Osteoblast (primary cell): ENCODE results near the gene CCDC192. TPM values are rescaled to one million over a fixed set of nuclear protein-coding genes. Genes with fewer than 3 reads are reported as not detected.
"Not testable (repeated sequence)": the region's sequence is repeated elsewhere in the genome, so short reads cannot be mapped to it uniquely, and the experiment has no call there.

ENCODE experiments used
- DNase-seq: peaks from one replicate; pipeline ENCODE4 v3.0.0; 2011; ENCODE audit warnings: low spot score, mixed read lengths; ENCODE audit not compliant: insufficient read length; ENCODE audit errors: missing footprints
- H2AFZ ChIP-seq: 2 replicates; pipeline ENCODE4 v1.6.0; 2011; ENCODE audit warnings: mild to moderate bottlenecking, low read length
- H3K27ac ChIP-seq: 2 replicates; pipeline ENCODE4 v1.5.1; 2011; ENCODE audit warnings: mild to moderate bottlenecking, low read depth, low read length, moderate library complexity
- H3K27me3 ChIP-seq: 2 replicates; pipeline ENCODE4 v1.6.0; 2012; ENCODE audit warnings: mild to moderate bottlenecking, control low read depth, inconsistent platforms, low read length, moderate library complexity; ENCODE audit not compliant: insufficient read depth
- H3K36me3 ChIP-seq: 2 replicates; pipeline ENCODE4 v1.5.1; 2011; ENCODE audit warnings: mild to moderate bottlenecking, low read length, control low read depth, moderate library complexity; ENCODE audit not compliant: insufficient read depth
- H3K4me1 ChIP-seq: 2 replicates; pipeline ENCODE4 v1.5.1; 2011; ENCODE audit warnings: mild to moderate bottlenecking, low read length, control low read depth, moderate library complexity; ENCODE audit not compliant: insufficient read depth
- H3K4me2 ChIP-seq: 2 replicates; pipeline ENCODE4 v1.6.0; 2011; ENCODE audit warnings: mild to moderate bottlenecking, low read length; ENCODE audit not compliant: insufficient read depth
- H3K4me3 ChIP-seq: fragments of 200-600 bp; sonication (generic); 3 replicates; pipeline ENCODE4 v1.5.1; 2012; ENCODE audit warnings: mild to moderate bottlenecking, low read length, inconsistent platforms; ENCODE audit not compliant: insufficient read depth
- H3K79me2 ChIP-seq: 2 replicates; pipeline ENCODE4 v1.6.0; 2012; ENCODE audit warnings: mild to moderate bottlenecking, low read length, control low read depth, inconsistent platforms; ENCODE audit not compliant: insufficient read depth
- H3K9me3 ChIP-seq: 2 replicates; pipeline ENCODE4 v1.5.1; 2011; ENCODE audit warnings: low read depth, low read length, control low read depth
- H4K20me1 ChIP-seq: 2 replicates; pipeline ENCODE4 v1.6.0; 2012; ENCODE audit warnings: mild to moderate bottlenecking, low read length, control low read depth; ENCODE audit not compliant: insufficient read depth
- total RNA-seq: library from RNA; depleted of rRNA; stranded (reverse); fragments of >200 nt; gene quantifications from 2 replicates; pipeline ENCODE4 v1.2.3, GENCODE V29; 2012
- TF ChIP-seq, protein P1 (sequence below): IDR thresholded peaks from 2 replicates; pipeline ENCODE4 v1.5.1; 2011; ENCODE audit warnings: mild to moderate bottlenecking, low read depth, low read length, moderate library complexity; ENCODE audit errors: extremely low read depth

The CCDC192 gene
- total RNA-seq, 1 donor, result not detected

DNA sequence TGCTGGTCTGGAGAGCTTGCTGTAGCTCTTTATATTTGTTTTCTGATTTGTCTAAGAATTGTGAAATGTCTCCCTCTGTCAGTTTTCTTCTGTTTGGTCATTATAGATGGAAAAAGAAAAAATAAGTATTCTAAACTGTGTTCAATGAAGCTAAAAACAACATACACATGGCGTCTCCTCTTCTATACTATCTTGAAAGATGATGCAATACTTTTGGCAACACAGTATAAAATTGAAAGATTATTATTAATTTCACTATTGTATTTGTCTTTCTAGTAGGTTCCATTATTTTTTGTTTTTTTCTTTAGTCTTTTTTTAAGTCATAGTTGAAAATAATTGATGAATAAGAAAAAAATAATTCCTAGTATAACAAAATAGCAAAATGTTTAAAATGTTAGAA, 22.5 kb downstream of the CCDC192 start:
- Histone ChIP-seq H3K4me2 (no peak overlapping the region), H3K27ac (no peak overlapping the region), H3K4me1 (no peaks in the 10 kb centered on the region), H3K4me3 (no peak overlapping the region), H3K36me3 (no peaks in the 10 kb centered on the region), H3K9me3 (no peaks in the 10 kb centered on the region), H3K27me3 (no peaks in the 10 kb centered on the region), H2AFZ (no peak overlapping the region), H3K79me2 (no peaks in the 10 kb centered on the region), H4K20me1 (no peaks in the 10 kb centered on the region)
- TF ChIP-seq, protein P1, sequence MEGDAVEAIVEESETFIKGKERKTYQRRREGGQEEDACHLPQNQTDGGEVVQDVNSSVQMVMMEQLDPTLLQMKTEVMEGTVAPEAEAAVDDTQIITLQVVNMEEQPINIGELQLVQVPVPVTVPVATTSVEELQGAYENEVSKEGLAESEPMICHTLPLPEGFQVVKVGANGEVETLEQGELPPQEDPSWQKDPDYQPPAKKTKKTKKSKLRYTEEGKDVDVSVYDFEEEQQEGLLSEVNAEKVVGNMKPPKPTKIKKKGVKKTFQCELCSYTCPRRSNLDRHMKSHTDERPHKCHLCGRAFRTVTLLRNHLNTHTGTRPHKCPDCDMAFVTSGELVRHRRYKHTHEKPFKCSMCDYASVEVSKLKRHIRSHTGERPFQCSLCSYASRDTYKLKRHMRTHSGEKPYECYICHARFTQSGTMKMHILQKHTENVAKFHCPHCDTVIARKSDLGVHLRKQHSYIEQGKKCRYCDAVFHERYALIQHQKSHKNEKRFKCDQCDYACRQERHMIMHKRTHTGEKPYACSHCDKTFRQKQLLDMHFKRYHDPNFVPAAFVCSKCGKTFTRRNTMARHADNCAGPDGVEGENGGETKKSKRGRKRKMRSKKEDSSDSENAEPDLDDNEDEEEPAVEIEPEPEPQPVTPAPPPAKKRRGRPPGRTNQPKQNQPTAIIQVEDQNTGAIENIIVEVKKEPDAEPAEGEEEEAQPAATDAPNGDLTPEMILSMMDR, result no peak
- DNase-seq, result peak; percentile 3

DNA sequence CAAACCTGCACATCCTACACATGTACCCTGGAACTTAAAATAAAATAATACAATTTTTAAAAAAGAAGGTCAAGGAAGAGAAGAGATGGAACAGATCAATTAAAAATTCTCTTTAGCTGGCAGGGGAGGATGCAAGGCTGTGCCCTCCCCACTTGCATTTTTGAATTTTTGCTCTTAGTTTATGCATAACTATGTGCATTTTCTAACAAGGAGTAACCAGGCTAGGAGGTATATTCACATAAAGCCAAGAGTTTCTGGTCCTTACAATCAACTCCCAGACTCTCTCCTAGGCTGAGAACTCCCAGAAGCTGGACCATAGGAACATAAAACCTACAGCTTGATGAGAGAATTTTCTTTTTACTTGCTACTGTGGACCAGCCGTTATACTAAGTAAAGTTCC, 29.8 kb downstream of the CCDC192 start:
- no peaks in the 10 kb centered on the region for H3K4me1 ChIP-seq
- H3K4me2 ChIP-seq, result no peak overlapping the region
- no peak overlapping the region for H2AFZ ChIP-seq
- no peaks in the 10 kb centered on the region for H3K9me3 ChIP-seq
- no peaks in the 10 kb centered on the region for H3K27me3 ChIP-seq
- no peak overlapping the region for H3K27ac ChIP-seq
- no peaks in the 10 kb centered on the region for H3K79me2 ChIP-seq
- H3K36me3 ChIP-seq, result no peaks in the 10 kb centered on the region
- H3K4me3 ChIP-seq, result no peak overlapping the region
- DNase-seq, result no peak
- TF ChIP-seq, protein P1, result no peak
- no peaks in the 10 kb centered on the region for H4K20me1 ChIP-seq

DNA sequence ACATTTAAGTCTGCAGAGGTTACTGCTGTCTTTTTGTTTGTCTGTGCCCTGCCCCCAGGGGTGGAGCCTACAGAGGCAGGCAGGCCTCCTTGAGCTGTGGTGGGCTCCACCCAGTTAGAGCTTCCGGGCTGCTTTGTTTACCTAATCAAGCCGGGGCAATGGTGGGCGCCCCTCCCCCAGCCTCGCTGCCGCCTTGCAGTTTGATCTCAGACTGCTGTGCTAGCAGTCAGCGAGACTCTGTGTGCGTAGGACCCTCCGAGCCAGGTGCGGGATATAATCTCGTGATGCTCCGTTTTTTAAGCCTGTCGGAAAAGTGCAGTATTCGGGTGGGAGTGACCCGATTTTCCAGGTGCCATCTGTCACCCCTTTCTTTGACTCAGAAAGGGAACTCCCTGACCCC, 36.2 kb downstream of the CCDC192 start:
- H2AFZ ChIP-seq, DNase-seq, H3K4me1 ChIP-seq, H3K27ac ChIP-seq, H3K4me3 ChIP-seq, H3K79me2 ChIP-seq, H3K9me3 ChIP-seq, H4K20me1 ChIP-seq, H3K27me3 ChIP-seq, H3K4me2 ChIP-seq, H3K36me3 ChIP-seq: not testable (repeated sequence)

DNA sequence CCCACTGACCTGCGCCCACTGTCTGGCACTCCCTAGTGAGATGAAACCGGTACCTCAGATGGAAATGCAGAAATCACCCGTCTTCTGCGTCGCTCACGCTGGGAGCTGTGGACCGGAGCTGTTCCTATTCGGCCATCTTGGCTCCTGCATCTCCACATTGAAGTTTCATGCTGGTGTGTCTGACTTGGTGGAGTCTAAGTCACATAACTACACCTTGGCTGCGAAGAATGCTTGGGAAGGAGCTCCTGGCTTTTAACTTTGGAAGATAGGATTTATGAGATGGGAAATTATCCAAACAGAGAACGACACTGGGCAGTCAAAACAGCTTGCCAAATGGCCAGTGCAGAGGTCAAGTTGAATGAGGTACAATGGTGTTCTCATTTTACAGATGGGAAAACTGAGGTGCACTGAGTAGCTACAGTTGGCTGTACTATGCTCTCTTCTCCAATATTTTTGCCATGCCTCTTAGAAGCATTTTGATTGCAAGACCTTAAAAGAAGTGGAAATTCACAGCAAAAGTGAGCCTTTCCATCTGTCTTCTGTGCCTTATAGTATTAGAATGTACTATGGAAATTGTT, 36.7 kb downstream of the CCDC192 start:
- Histone ChIP-seq H3K4me1 (no peaks in the 10 kb centered on the region), H2AFZ (no peak overlapping the region), H3K4me2 (no peak overlapping the region), H3K79me2 (no peaks in the 10 kb centered on the region), H3K36me3 (no peaks in the 10 kb centered on the region), H3K9me3 (no peaks in the 10 kb centered on the region), H3K4me3 (no peak overlapping the region), H3K27me3 (peaks cover 3% of the 10 kb centered on the region), H4K20me1 (no peaks in the 10 kb centered on the region), H3K27ac (no peak overlapping the region)
- TF ChIP-seq, protein P1, result no peak
- no peak for DNase-seq
